ENCODE results near the gene TSNAXIP1.

Gene TSNAXIP1, protein sequence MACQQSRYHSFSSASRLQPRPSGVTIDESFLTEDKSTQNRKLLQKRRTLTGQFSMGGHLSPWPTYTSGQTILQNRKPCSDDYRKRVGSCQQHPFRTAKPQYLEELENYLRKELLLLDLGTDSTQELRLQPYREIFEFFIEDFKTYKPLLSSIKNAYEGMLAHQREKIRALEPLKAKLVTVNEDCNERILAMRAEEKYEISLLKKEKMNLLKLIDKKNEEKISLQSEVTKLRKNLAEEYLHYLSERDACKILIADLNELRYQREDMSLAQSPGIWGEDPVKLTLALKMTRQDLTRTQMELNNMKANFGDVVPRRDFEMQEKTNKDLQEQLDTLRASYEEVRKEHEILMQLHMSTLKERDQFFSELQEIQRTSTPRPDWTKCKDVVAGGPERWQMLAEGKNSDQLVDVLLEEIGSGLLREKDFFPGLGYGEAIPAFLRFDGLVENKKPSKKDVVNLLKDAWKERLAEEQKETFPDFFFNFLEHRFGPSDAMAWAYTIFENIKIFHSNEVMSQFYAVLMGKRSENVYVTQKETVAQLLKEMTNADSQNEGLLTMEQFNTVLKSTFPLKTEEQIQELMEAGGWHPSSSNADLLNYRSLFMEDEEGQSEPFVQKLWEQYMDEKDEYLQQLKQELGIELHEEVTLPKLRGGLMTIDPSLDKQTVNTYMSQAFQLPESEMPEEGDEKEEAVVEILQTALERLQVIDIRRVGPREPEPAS

GRCh38 chr16:67806428-67807147 is at the start of gene TSNAXIP1, which contains the start of gene RANBP10:
Gene TSNAXIP1 (plus strand): TSS chr16:67806889. CDS start chr16:67807150, 261 bp downstream.
Gene RANBP10 (minus strand): TSS chr16:67806560. CDS start chr16:67806536, 24 bp downstream.
- Histone ChIP-seq H3K9ac (ENCODE audit: low read length) (peak within 1 kb of the TSS; percentile 88), H3K4me1 (ENCODE audit: control insufficient read depth, insufficient read depth, low read length) (peaks cover 7% of the 10 kb centered on the region), H3K4me3 (ENCODE audit: low read length) (peak within 1 kb of the TSS; percentile 99), H3K36me3 (ENCODE audit: control insufficient read depth, insufficient read depth, low read length) (no peaks in the 10 kb centered on the region), H3K27me3 (ENCODE audit: control insufficient read depth, insufficient read depth, low read length) (no peaks in the 10 kb centered on the region), H3K27ac (ENCODE audit: low read depth, low read length) (peak within 1 kb of the TSS; percentile 82)

GRCh38 chr16:67758006-67758405 is 48.7 kb upstream of the TSNAXIP1 start:
- Histone ChIP-seq H3K36me3 (ENCODE audit: control insufficient read depth, insufficient read depth, low read length) (peaks cover 13% of the 10 kb centered on the region), H3K4me3 (ENCODE audit: low read length) (no peak overlapping the region), H3K9ac (ENCODE audit: low read length) (no peak overlapping the region), H3K27me3 (ENCODE audit: control insufficient read depth, insufficient read depth, low read length) (no peaks in the 10 kb centered on the region), H3K4me1 (ENCODE audit: control insufficient read depth, insufficient read depth, low read length) (no peaks in the 10 kb centered on the region), H3K27ac (ENCODE audit: low read depth, low read length) (no peak overlapping the region)

- no peak overlapping the region for H3K4me3 ChIP-seq (ENCODE audit: low read length)
- H3K4me1 ChIP-seq (ENCODE audit: control insufficient read depth, insufficient read depth, low read length) = no peaks in the 10 kb centered on the region
- H3K9ac ChIP-seq (ENCODE audit: low read length) = no peak overlapping the region
- H3K36me3 ChIP-seq (ENCODE audit: control insufficient read depth, insufficient read depth, low read length) = peaks cover 16% of the 10 kb centered on the region
- no peak overlapping the region for H3K27ac ChIP-seq (ENCODE audit: low read depth, low read length)
- H3K27me3 ChIP-seq (ENCODE audit: control insufficient read depth, insufficient read depth, low read length) = no peaks in the 10 kb centered on the region
Observed at GRCh38 chr16:67758966-67759365, 47.7 kb upstream of the TSNAXIP1 start.

- no peak overlapping the region for H3K27ac ChIP-seq (ENCODE audit: low read depth, low read length)
- no peaks in the 10 kb centered on the region for H3K4me1 ChIP-seq (ENCODE audit: control insufficient read depth, insufficient read depth, low read length)
- no peak overlapping the region for H3K9ac ChIP-seq (ENCODE audit: low read length)
Observed at GRCh38 chr16:67760206-67760955, 46.3 kb upstream of the TSNAXIP1 start.

GRCh38 chr16:67760956-67761230 is 45.8 kb upstream of the TSNAXIP1 start:
- H3K4me1 ChIP-seq (ENCODE audit: control insufficient read depth, insufficient read depth, low read length) = no peaks in the 10 kb centered on the region
- no peak overlapping the region for H3K4me3 ChIP-seq (ENCODE audit: low read length)
- H3K27me3 ChIP-seq (ENCODE audit: control insufficient read depth, insufficient read depth, low read length) = no peaks in the 10 kb centered on the region
- no peak overlapping the region for H3K9ac ChIP-seq (ENCODE audit: low read length)
- peaks cover 10% of the 10 kb centered on the region for H3K36me3 ChIP-seq (ENCODE audit: control insufficient read depth, insufficient read depth, low read length)
- no peak overlapping the region for H3K27ac ChIP-seq (ENCODE audit: low read depth, low read length)

More at GRCh38 chr16:67760206-67760955, 46.3 kb upstream of the TSNAXIP1 start:
- H3K27me3 ChIP-seq (ENCODE audit: control insufficient read depth, insufficient read depth, low read length) = no peaks in the 10 kb centered on the region
- no peak overlapping the region for H3K4me3 ChIP-seq (ENCODE audit: low read length)
- H3K36me3 ChIP-seq (ENCODE audit: control insufficient read depth, insufficient read depth, low read length) = peaks cover 10% of the 10 kb centered on the region

DNA sequence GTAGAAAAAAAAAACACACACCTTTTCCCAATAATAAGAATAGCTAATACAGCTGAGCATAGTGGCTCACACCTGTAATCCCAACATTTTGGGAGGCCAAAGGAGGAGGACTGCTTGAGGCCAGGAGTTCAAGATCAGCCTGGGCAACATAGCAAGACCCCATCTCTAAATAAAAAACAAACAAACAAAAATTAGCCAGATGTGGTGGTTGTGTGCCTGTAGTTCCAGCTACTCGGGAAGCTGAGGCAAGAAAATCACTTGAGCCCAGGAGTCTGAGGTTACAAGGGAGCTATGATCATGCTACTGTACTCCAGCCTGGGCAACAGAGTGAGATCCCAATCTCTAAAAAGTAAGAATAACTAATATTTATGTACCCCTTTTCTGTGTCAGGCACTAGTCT is 44.8 kb upstream of the TSNAXIP1 start:
- no peaks in the 10 kb centered on the region for H3K4me1 ChIP-seq (ENCODE audit: control insufficient read depth, insufficient read depth, low read length)
- no peak overlapping the region for H3K9ac ChIP-seq (ENCODE audit: low read length)
- no peak overlapping the region for H3K27ac ChIP-seq (ENCODE audit: low read depth, low read length)
- peaks cover 10% of the 10 kb centered on the region for H3K36me3 ChIP-seq (ENCODE audit: control insufficient read depth, insufficient read depth, low read length)
- H3K4me3 ChIP-seq (ENCODE audit: low read length) = no peak overlapping the region
- H3K27me3 ChIP-seq (ENCODE audit: control insufficient read depth, insufficient read depth, low read length) = no peaks in the 10 kb centered on the region

DNA sequence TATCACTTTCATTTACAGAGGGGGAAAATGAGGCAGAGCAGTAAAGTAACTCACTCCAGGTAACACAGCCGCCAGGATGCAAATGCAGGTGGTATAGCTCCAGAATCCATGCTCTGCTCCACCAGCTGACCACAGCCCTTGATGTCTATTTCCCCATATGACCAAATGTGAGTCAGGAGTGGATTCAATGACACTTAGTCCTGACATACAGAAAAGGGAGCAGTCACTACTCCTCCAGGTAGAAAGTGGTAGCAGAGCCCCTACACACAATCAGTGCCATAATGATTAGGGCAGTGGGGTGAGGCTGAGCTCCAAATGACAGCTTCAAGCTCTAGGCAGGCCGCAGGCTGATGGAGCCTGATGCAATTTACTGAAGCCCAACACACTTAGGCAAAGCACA is 44.3 kb upstream of the TSNAXIP1 start:
- Histone ChIP-seq H3K27me3 (ENCODE audit: control insufficient read depth, insufficient read depth, low read length) (no peaks in the 10 kb centered on the region), H3K4me3 (ENCODE audit: low read length) (no peak overlapping the region), H3K36me3 (ENCODE audit: control insufficient read depth, insufficient read depth, low read length) (peaks cover 10% of the 10 kb centered on the region), H3K4me1 (ENCODE audit: control insufficient read depth, insufficient read depth, low read length) (no peaks in the 10 kb centered on the region), H3K27ac (ENCODE audit: low read depth, low read length) (no peak overlapping the region), H3K9ac (ENCODE audit: low read length) (no peak overlapping the region)

- no peak overlapping the region for H3K9ac ChIP-seq (ENCODE audit: low read length)
- no peaks in the 10 kb centered on the region for H3K4me1 ChIP-seq (ENCODE audit: control insufficient read depth, insufficient read depth, low read length)
- H3K27ac ChIP-seq (ENCODE audit: low read depth, low read length) = no peak overlapping the region
- peaks cover 8% of the 10 kb centered on the region for H3K36me3 ChIP-seq (ENCODE audit: control insufficient read depth, insufficient read depth, low read length)
- no peaks in the 10 kb centered on the region for H3K27me3 ChIP-seq (ENCODE audit: control insufficient read depth, insufficient read depth, low read length)
- no peak overlapping the region for H3K4me3 ChIP-seq (ENCODE audit: low read length)
Observed at GRCh38 chr16:67763066-67763465, 43.6 kb upstream of the TSNAXIP1 start.

DNA sequence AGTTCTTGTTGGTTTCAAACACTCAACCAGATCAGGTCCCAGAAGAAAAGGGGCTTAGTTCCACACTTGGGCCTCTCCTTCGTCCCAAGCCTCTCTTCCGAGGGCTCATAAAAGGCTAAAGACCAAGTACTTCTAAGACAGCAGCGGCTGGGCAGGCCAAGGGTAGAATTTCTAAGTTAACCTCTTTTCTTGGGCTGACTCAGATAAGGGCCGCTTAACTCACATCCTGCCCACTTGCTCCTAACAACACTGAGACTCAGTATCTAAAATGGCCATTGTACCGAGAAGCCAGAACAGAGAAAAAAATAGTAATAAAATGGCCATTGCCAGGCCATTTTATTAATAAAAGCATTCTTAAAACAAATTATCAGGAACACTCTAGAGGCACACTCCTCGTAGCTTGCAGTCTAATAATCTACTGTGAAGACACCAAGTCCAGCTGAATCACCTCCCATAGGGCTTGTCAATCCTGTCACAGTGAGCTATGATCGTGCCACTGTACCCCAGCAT is 42.5 kb upstream of the TSNAXIP1 start:
- Histone ChIP-seq H3K4me1 (ENCODE audit: control insufficient read depth, insufficient read depth, low read length) (no peaks in the 10 kb centered on the region), H3K27me3 (ENCODE audit: control insufficient read depth, insufficient read depth, low read length) (no peaks in the 10 kb centered on the region), H3K4me3 (ENCODE audit: low read length) (no peak overlapping the region), H3K9ac (ENCODE audit: low read length) (no peak overlapping the region), H3K36me3 (ENCODE audit: control insufficient read depth, insufficient read depth, low read length) (peaks cover 6% of the 10 kb centered on the region), H3K27ac (ENCODE audit: low read depth, low read length) (no peak overlapping the region)

DNA sequence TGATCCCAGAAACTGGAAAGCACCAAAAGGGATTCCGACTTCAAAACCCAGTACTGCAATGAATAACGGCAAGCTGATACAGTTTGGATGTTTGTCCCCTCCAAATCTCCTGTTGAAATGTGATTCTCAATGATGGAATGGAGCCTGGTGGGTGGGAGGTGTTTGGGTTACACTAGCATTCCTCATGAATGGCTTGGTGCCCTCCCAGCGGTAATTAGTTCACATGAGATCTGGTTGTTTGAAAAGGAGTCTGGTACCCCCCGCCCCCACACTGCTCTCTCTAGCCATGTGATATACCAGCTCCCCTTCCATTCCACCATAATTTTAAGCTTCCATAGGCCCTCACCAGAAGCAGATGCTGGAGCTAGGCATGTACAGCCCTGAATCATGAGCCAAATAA is 40.4 kb upstream of the TSNAXIP1 start:
- H3K27ac ChIP-seq (ENCODE audit: low read depth, low read length) = no peak overlapping the region
- H3K27me3 ChIP-seq (ENCODE audit: control insufficient read depth, insufficient read depth, low read length) = no peaks in the 10 kb centered on the region
- no peak overlapping the region for H3K9ac ChIP-seq (ENCODE audit: low read length)
- H3K4me3 ChIP-seq (ENCODE audit: low read length) = no peak overlapping the region
- no peaks in the 10 kb centered on the region for H3K4me1 ChIP-seq (ENCODE audit: control insufficient read depth, insufficient read depth, low read length)
- peaks cover 12% of the 10 kb centered on the region for H3K36me3 ChIP-seq (ENCODE audit: control insufficient read depth, insufficient read depth, low read length)

GRCh38 chr16:67767953-67768352 is 38.7 kb upstream of the TSNAXIP1 start:
- Histone ChIP-seq H3K27ac (ENCODE audit: low read depth, low read length) (no peak overlapping the region), H3K4me3 (ENCODE audit: low read length) (no peak overlapping the region), H3K4me1 (ENCODE audit: control insufficient read depth, insufficient read depth, low read length) (no peaks in the 10 kb centered on the region), H3K36me3 (ENCODE audit: control insufficient read depth, insufficient read depth, low read length) (peaks cover 12% of the 10 kb centered on the region), H3K27me3 (ENCODE audit: control insufficient read depth, insufficient read depth, low read length) (no peaks in the 10 kb centered on the region), H3K9ac (ENCODE audit: low read length) (no peak overlapping the region)

Measured in rectal smooth muscle tissue (tissue), 1 donor.